ENCODE data around the gene KRT75.

DNA sequence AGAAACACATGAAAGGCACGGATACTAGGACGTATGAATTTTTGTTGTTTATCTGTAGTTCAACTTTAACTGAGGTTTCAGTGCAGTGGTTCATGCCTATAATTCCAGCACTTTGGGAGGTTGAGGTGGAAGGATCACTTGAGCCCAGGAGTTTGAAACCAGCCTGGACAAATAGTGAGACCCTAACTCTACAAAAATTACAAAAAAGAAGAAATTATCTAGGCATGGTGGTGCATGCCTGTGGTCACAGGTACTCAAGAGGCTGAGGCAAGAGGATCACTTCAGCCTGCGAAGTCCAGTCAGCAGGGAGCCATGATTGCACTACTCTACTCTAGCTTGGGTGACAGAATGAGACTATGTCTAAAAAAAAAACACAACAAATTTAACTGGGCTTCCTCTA is 9.8 kb upstream of the KRT75 start:
- TF ChIP-seq, protein P1, sequence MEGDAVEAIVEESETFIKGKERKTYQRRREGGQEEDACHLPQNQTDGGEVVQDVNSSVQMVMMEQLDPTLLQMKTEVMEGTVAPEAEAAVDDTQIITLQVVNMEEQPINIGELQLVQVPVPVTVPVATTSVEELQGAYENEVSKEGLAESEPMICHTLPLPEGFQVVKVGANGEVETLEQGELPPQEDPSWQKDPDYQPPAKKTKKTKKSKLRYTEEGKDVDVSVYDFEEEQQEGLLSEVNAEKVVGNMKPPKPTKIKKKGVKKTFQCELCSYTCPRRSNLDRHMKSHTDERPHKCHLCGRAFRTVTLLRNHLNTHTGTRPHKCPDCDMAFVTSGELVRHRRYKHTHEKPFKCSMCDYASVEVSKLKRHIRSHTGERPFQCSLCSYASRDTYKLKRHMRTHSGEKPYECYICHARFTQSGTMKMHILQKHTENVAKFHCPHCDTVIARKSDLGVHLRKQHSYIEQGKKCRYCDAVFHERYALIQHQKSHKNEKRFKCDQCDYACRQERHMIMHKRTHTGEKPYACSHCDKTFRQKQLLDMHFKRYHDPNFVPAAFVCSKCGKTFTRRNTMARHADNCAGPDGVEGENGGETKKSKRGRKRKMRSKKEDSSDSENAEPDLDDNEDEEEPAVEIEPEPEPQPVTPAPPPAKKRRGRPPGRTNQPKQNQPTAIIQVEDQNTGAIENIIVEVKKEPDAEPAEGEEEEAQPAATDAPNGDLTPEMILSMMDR (IDR thresholded peaks at IDR 0.05; ENCODE audit: low read depth, low read length): no peak
- TF ChIP-seq EZH2phosphoT487 (IDR thresholded peaks at IDR 0.05; ENCODE audit: low read depth): no peak

Data from OCI-LY3 (cell line).